ENCODE results near the gene WDR53.

GRCh38 chr3:196553551-196553950 is 14.8 kb downstream of the WDR53 start:
- TF ChIP-seq USF1 (IDR thresholded peaks at IDR 0.05) (no peak), MAX (IDR thresholded peaks at IDR 0.05) (no peak), TCF12 (IDR thresholded peaks at IDR 0.05; ENCODE audit: low read depth) (no peak), TAF1 (IDR thresholded peaks at IDR 0.05; ENCODE audit: low read depth) (no peak), RAD21 (IDR thresholded peaks at IDR 0.05; ENCODE audit: low read depth) (no peak), REST (IDR thresholded peaks at IDR 0.05; ENCODE audit: low read depth) (no peak), CEBPB (IDR thresholded peaks at IDR 0.05) (no peak), TEAD4 (IDR thresholded peaks at IDR 0.05) (no peak), CREB1 (IDR thresholded peaks at IDR 0.05; ENCODE audit: low read depth) (no peak), YY1 (IDR thresholded peaks at IDR 0.05; ENCODE audit: low read depth) (no peak), EP300 (IDR thresholded peaks at IDR 0.05; ENCODE audit: borderline replicate concordance) (no peak), EGR1 (IDR thresholded peaks at IDR 0.05) (no peak), FOXM1 (IDR thresholded peaks at IDR 0.05; ENCODE audit: borderline replicate concordance, low read depth) (no peak)
